ENCODE measurements around the gene B4GALNT3. TPM values are rescaled to one million over a fixed set of nuclear protein-coding genes. Genes with fewer than 3 reads are reported as not detected.

Gene B4GALNT3
- total and polyA plus RNA-seq, 2 of the 13 experiments (the other 11 are each of a cell fraction or from before 2014, with no cell fraction given), result 3.2 to 4.4 TPM

DNA sequence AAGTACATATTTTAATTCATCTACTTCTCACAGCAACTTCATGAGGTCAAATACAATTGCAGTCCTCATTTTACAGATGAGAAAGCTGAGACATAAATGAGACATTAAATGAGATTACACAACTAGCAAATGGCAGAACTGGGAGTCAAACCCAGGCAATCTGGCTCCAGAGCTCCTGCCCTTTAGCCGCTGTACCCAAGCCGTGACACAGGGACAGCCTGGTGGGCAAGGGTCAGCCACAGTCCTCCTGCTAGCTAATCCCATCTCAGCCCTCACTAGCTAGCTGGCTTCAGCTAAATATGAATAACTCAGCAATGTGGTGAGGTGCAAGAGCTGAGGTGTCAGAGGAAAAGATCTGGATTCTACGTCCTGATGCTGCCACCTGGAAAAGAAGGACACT is 148.7 kb downstream of the B4GALNT3 start:
- H3K4me3 ChIP-seq (replicated peaks in 1 of 3; ENCODE audit: insufficient read depth in 1 of 3, low read depth in 2 of 3, low read length in 3 of 3), result no peak overlapping the region
- H3K4me1 ChIP-seq (ENCODE audit: insufficient read depth, low read length), result peaks cover 53% of the 10 kb centered on the region
- intact Hi-C loops (cut with micrococcal nuclease; ENCODE audit: unreplicated experiment), result no loop called here
- H3K4me2 ChIP-seq (ENCODE audit: low read depth, low read length), result no peak overlapping the region
- no peaks in the 10 kb centered on the region for H4K20me1 ChIP-seq (ENCODE audit: insufficient read depth, low read length)
- no peaks in the 10 kb centered on the region for H3K36me3 ChIP-seq (replicated peaks in 1 of 2; ENCODE audit: control insufficient read depth in 1 of 2, insufficient read depth in 2 of 2, low read length in 2 of 2)
- no peak overlapping the region for H3K27ac ChIP-seq (ENCODE audit: extremely low read length, insufficient read depth, low read length)
- in situ Hi-C loops (cut with HindIII; ENCODE audit: extremely low pct_ligation_motif_present, low pct_unique_long_range_greater_than_20kb), result no loop called here
- TF ChIP-seq HMGA1 (CRISPR knock-in tag; conservative IDR thresholded peaks at IDR 0.05) (no peak), TP53 (CRISPR knock-in tag; conservative IDR thresholded peaks at IDR 0.05) (no peak), AGO1 (IDR thresholded peaks at IDR 0.05; ENCODE audit: low read depth, low read length, poor library complexity, severe bottlenecking) (no peak), PHB2 (IDR thresholded peaks at IDR 0.05; ENCODE audit: partially characterized antibody) (no peak)
- ChIA-PET POLR2A (no interaction called here), CTCF (ENCODE audit: low intra/inter-chr PET ratio, low total read pairs) (no interaction called here)
- WGBS (ENCODE audit: low lambda C conversion rate), result 85% methylated on average over 2 of the region's 3 CpGs
- no TSS peak for BruUV-seq (replicated peaks)
- DNase-seq (ENCODE audit: low spot score) (no peak), FAIRE-seq (no peak), ATAC-seq (no peak)
- no peaks in the 10 kb centered on the region for H3K9me3 ChIP-seq (ENCODE audit: low read length)
- no peaks in the 10 kb centered on the region for H3K79me2 ChIP-seq (ENCODE audit: insufficient read depth, low read length)
- no peak overlapping the region for H2AFZ ChIP-seq (ENCODE audit: low read length)
- H3K27me3 ChIP-seq (ENCODE audit: control insufficient read depth in 1 of 2, insufficient read depth in 2 of 2, low read length in 2 of 2), result no peaks in the 10 kb centered on the region
- no peak overlapping the region for H3K9ac ChIP-seq (ENCODE audit: insufficient read depth, low read depth, low read length)

DNA sequence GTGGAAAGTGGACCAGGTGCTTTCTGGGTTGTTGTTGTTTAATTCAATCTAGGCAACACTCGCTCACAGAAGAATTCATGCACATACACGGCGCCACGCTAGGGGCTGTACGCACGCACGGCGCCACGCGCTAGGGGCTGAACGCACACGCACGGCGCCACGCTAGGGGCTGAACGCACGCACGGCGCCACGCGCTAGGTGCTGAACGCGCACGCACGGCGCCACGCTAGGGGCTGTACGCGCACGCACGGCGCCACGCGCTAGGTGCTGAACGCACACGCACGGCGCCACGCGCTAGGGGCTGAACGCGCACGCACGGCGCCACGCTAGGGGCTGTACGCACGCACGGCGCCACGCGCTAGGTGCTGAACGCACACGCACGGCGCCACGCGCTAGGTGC is 149.2 kb downstream of the B4GALNT3 start:
- CTCF ChIA-PET (ENCODE audit: low intra/inter-chr PET ratio, low total read pairs), result no interaction called here
- no peak overlapping the region for H3K4me3 ChIP-seq (replicated peaks in 1 of 3; ENCODE audit: insufficient read depth in 1 of 3, low read depth in 2 of 3, low read length in 3 of 3)
- in situ Hi-C loops (cut with HindIII; ENCODE audit: extremely low pct_ligation_motif_present, low pct_unique_long_range_greater_than_20kb) (no loop called here), intact Hi-C loops (cut with micrococcal nuclease; ENCODE audit: unreplicated experiment) (no loop called here)
- no peaks in the 10 kb centered on the region for H3K9me3 ChIP-seq (ENCODE audit: low read length)
- H3K27me3 ChIP-seq (ENCODE audit: control insufficient read depth in 1 of 2, insufficient read depth in 2 of 2, low read length in 2 of 2), result no peaks in the 10 kb centered on the region
- no peaks in the 10 kb centered on the region for H3K79me2 ChIP-seq (ENCODE audit: insufficient read depth, low read length)
- POLR2A ChIA-PET, result no interaction called here
- no peaks in the 10 kb centered on the region for H4K20me1 ChIP-seq (ENCODE audit: insufficient read depth, low read length)
- FAIRE-seq, result no peak
- TF ChIP-seq ZNF263 (CRISPR knock-in tag; IDR thresholded peaks at IDR 0.05) (no peak), ZNF768 (CRISPR knock-in tag; IDR thresholded peaks at IDR 0.05) (peak; percentile 83; the same call in 1 of the 2 replicates)
- peaks cover 54% of the 10 kb centered on the region for H3K4me1 ChIP-seq (ENCODE audit: insufficient read depth, low read length)
- H2AFZ ChIP-seq (ENCODE audit: low read length), result no peak overlapping the region
- no peak overlapping the region for H3K27ac ChIP-seq (ENCODE audit: extremely low read length, insufficient read depth, low read length)
- BruUV-seq (replicated peaks), result no TSS peak
- H3K36me3 ChIP-seq (replicated peaks in 1 of 2; ENCODE audit: control insufficient read depth in 1 of 2, insufficient read depth in 2 of 2, low read length in 2 of 2), result no peaks in the 10 kb centered on the region
- ATAC-seq, result no peak
- H3K9ac ChIP-seq (ENCODE audit: insufficient read depth, low read depth, low read length), result no peak overlapping the region
- 96% methylated on average over 46 of the region's 58 CpGs for WGBS (ENCODE audit: low lambda C conversion rate)
- DNase-seq (ENCODE audit: low spot score), result no peak
- no peak overlapping the region for H3K4me2 ChIP-seq (ENCODE audit: low read depth, low read length)
